WTC11 (cell line): Measurements from ENCODE around the gene CDH11. TPM values are rescaled to one million over a fixed set of nuclear protein-coding genes. Genes with fewer than 3 reads are reported as not detected.

Experiments
- ATAC-seq: fragments of 200-7000 bp; cut with Tn5 transposase; 2 replicates; pipeline ENCODE4 v1.10.0; 2021; ENCODE audit warnings: mild to moderate bottlenecking, moderate library complexity
- CTCF ChIA-PET: fragments of 300-600 bp; sonication (Branson Sonifier 250); formaldehyde crosslinking; loops from one replicate; lab custom pipeline; 2021; ENCODE audit warnings: antibody characterized with exemption; lab: Charles Lee
- POLR2A ChIA-PET: fragments of 350-600 bp; sonication (Branson Sonifier 250); formaldehyde crosslinking; loops from one replicate; lab custom pipeline; 2021; ENCODE audit warnings: antibody characterized with exemption; lab: Charles Lee
- DNase-seq: peaks from one replicate; pipeline ENCODE4 v3.0.0; 2021; ENCODE audit warnings: low spot score
- H3K27ac Mint-ChIP-seq: 2 replicates; pipeline ENCODE4 v1.8.0; 2021; ENCODE audit warnings: mixed read lengths
- H3K27me3 Mint-ChIP-seq: 2 replicates; pipeline ENCODE4 v1.8.0; 2021; ENCODE audit warnings: low read depth, mild to moderate bottlenecking, moderate library complexity, mixed read lengths
- H3K36me3 Mint-ChIP-seq: 2 replicates; pipeline ENCODE4 v1.8.0; 2021; ENCODE audit warnings: mixed read lengths
- H3K4me1 Mint-ChIP-seq: 2 replicates; pipeline ENCODE4 v1.8.0; 2022; ENCODE audit warnings: mixed read lengths
- H3K4me3 Mint-ChIP-seq: 2 replicates; pipeline ENCODE4 v1.8.0; 2021; ENCODE audit warnings: mild to moderate bottlenecking, moderate library complexity, mixed read lengths
- H3K9me3 Mint-ChIP-seq: 2 replicates; pipeline ENCODE4 v1.8.0; 2021; ENCODE audit warnings: mixed read lengths
- CDX4 ChIP-seq: fragments of 250-450 bp; sonication (Bioruptor Pico); IDR thresholded peaks from 2 replicates; pipeline ENCODE4 v1.9.0; 2021; ENCODE audit warnings: moderate library complexity, mild to moderate bottlenecking, inconsistent platforms, borderline replicate concordance
- ELF4 ChIP-seq: sonication (generic); formaldehyde crosslinking; IDR thresholded peaks from 2 replicates; pipeline ENCODE4 v1.8.1; 2022; ENCODE audit warnings: low read depth, mild to moderate bottlenecking, moderate library complexity, missing genetic modification reagents
- EMX1 ChIP-seq: fragments of 250-450 bp; sonication (Bioruptor Pico); IDR thresholded peaks from 2 replicates; pipeline ENCODE4 v1.8.0; 2021; ENCODE audit warnings: mild to moderate bottlenecking
- ESRRA ChIP-seq: sonication (generic); formaldehyde crosslinking; IDR thresholded peaks from 2 replicates; pipeline ENCODE4 v1.8.1; 2022; ENCODE audit warnings: mild to moderate bottlenecking, missing genetic modification reagents, borderline replicate concordance
- FOXJ3 ChIP-seq: sonication (generic); formaldehyde crosslinking; IDR thresholded peaks from 2 replicates; pipeline ENCODE4 v1.9.0; 2021; ENCODE audit warnings: missing genetic modification reagents, mild to moderate bottlenecking, borderline replicate concordance
- GTF2I ChIP-seq: fragments of 250-450 bp; sonication (Bioruptor Pico); conservative IDR thresholded peaks from 2 replicates; pipeline ENCODE4 v1.4.0; 2021; ENCODE audit warnings: mild to moderate bottlenecking
- MLX ChIP-seq: sonication (generic); formaldehyde crosslinking; IDR thresholded peaks from 2 replicates; pipeline ENCODE4 v1.8.1; 2023; ENCODE audit warnings: mild to moderate bottlenecking, missing genetic modification reagents, moderate library complexity
- MXD4 ChIP-seq: fragments of 250-450 bp; sonication (Bioruptor Pico); IDR thresholded peaks from 2 replicates; pipeline ENCODE4 v1.8.0; 2021; ENCODE audit warnings: mild to moderate bottlenecking, moderate library complexity, borderline replicate concordance
- NFATC4 ChIP-seq: fragments of 250-450 bp; sonication (Bioruptor Pico); IDR thresholded peaks from 2 replicates; pipeline ENCODE4 v1.9.0; 2021; ENCODE audit warnings: mild to moderate bottlenecking
- OVOL2 ChIP-seq: fragments of 250-450 bp; sonication (Bioruptor Pico); IDR thresholded peaks from 2 replicates; pipeline ENCODE4 v1.9.0; 2021; ENCODE audit warnings: mild to moderate bottlenecking, borderline replicate concordance
- PRDM15 ChIP-seq: sonication (generic); formaldehyde crosslinking; IDR thresholded peaks from 2 replicates; pipeline ENCODE4 v1.8.0; 2022; ENCODE audit warnings: missing genetic modification reagents
- PREB ChIP-seq: sonication (generic); formaldehyde crosslinking; IDR thresholded peaks from 2 replicates; pipeline ENCODE4 v1.8.1; 2022; ENCODE audit warnings: mild to moderate bottlenecking, missing genetic modification reagents, moderate library complexity, borderline replicate concordance
- TP53 ChIP-seq: sonication (generic); formaldehyde crosslinking; IDR thresholded peaks from 2 replicates; pipeline ENCODE4 v1.8.1; 2023; ENCODE audit warnings: mild to moderate bottlenecking, missing genetic modification reagents
- ZNF232 ChIP-seq: sonication (generic); formaldehyde crosslinking; IDR thresholded peaks from 2 replicates; pipeline ENCODE4 v1.8.0; 2022; ENCODE audit warnings: mild to moderate bottlenecking, missing genetic modification reagents
- ZNF396 ChIP-seq: fragments of 250-450 bp; sonication (Bioruptor Pico); IDR thresholded peaks from 2 replicates; pipeline ENCODE4 v1.8.0; 2021; ENCODE audit warnings: mild to moderate bottlenecking, moderate library complexity, borderline replicate concordance
- total RNA-seq: library from RNA; stranded (reverse); gene quantifications from 3 replicates; pipeline ENCODE4 v1.2.3, GENCODE V29; 2021
- TF ChIP-seq, protein P1 (sequence below): sonication (generic); formaldehyde crosslinking; IDR thresholded peaks from 2 replicates; pipeline ENCODE4 v1.8.1; 2022; ENCODE audit warnings: low read depth, mild to moderate bottlenecking, moderate library complexity, missing genetic modification reagents, borderline replicate concordance
- TF ChIP-seq, protein P2 (sequence below): fragments of 200-600 bp; IDR thresholded peaks from 2 replicates; pipeline ENCODE4 v1.8.0; 2022; ENCODE audit warnings: antibody characterized with exemption
- TF ChIP-seq, protein P3 (sequence below): sonication (generic); formaldehyde crosslinking; IDR thresholded peaks from 2 replicates; pipeline ENCODE4 v1.8.0; 2023; ENCODE audit warnings: missing genetic modification reagents
- TF ChIP-seq, protein P4 (sequence below): sonication (generic); formaldehyde crosslinking; IDR thresholded peaks from 2 replicates; pipeline ENCODE4 v1.8.0; 2022; ENCODE audit warnings: mild to moderate bottlenecking, missing genetic modification reagents

Gene CDH11
- total RNA-seq, 1 experiment from 2014 or later, result 11.6 TPM

- H3K9me3 Mint-ChIP-seq, result no peaks in the 10 kb centered on the region
- ATAC-seq (peak; percentile 98), DNase-seq (peak; percentile 78)
- POLR2A ChIA-PET, result no interaction called here
- TF ChIP-seq, protein P1, sequence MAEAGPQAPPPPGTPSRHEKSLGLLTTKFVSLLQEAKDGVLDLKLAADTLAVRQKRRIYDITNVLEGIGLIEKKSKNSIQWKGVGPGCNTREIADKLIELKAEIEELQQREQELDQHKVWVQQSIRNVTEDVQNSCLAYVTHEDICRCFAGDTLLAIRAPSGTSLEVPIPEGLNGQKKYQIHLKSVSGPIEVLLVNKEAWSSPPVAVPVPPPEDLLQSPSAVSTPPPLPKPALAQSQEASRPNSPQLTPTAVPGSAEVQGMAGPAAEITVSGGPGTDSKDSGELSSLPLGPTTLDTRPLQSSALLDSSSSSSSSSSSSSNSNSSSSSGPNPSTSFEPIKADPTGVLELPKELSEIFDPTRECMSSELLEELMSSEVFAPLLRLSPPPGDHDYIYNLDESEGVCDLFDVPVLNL (CRISPR knock-in tag), result no peak
- TF ChIP-seq, protein P2, sequence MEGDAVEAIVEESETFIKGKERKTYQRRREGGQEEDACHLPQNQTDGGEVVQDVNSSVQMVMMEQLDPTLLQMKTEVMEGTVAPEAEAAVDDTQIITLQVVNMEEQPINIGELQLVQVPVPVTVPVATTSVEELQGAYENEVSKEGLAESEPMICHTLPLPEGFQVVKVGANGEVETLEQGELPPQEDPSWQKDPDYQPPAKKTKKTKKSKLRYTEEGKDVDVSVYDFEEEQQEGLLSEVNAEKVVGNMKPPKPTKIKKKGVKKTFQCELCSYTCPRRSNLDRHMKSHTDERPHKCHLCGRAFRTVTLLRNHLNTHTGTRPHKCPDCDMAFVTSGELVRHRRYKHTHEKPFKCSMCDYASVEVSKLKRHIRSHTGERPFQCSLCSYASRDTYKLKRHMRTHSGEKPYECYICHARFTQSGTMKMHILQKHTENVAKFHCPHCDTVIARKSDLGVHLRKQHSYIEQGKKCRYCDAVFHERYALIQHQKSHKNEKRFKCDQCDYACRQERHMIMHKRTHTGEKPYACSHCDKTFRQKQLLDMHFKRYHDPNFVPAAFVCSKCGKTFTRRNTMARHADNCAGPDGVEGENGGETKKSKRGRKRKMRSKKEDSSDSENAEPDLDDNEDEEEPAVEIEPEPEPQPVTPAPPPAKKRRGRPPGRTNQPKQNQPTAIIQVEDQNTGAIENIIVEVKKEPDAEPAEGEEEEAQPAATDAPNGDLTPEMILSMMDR, result peak; percentile 77
- TF ChIP-seq ESRRA (CRISPR knock-in tag) (no peak), MXD4 (CRISPR knock-in tag) (no peak), ZNF396 (no peak), CDX4 (no peak)
- H3K27ac Mint-ChIP-seq, result no peak overlapping the region
- CTCF ChIA-PET, result interaction anchor here (0.6 kb wide), 1 partner anchor 76 kb away, joined by 3 read pairs; no protein-coding TSS in a partner anchor
- no peak overlapping the region for H3K4me3 Mint-ChIP-seq
- H3K27me3 Mint-ChIP-seq, result no peaks in the 10 kb centered on the region
- no peaks in the 10 kb centered on the region for H3K36me3 Mint-ChIP-seq
- peaks cover 5% of the 10 kb centered on the region; the same call in 1 of the 2 replicates for H3K4me1 Mint-ChIP-seq
These were observed 137.9 kb downstream of the CDH11 start for GRCh38 chr16:64983963-64984362.

GRCh38 chr16:64983231-64983630, 138.6 kb downstream of the CDH11 start:
- Mint-ChIP-seq H3K36me3 (no peaks in the 10 kb centered on the region), H3K4me3 (no peak overlapping the region), H3K4me1 (peaks cover 5% of the 10 kb centered on the region; the same call in 1 of the 2 replicates), H3K27me3 (no peaks in the 10 kb centered on the region), H3K9me3 (no peaks in the 10 kb centered on the region), H3K27ac (no peak overlapping the region)
- DNase-seq, result no peak
- no peak for ATAC-seq
- TF ChIP-seq CDX4 (no peak), GTF2I (CRISPR knock-in tag) (no peak), TP53 (no peak), MLX (no peak)
- CTCF ChIA-PET, result interaction anchor here (0.6 kb wide), 1 partner anchor 75 kb away, joined by 3 read pairs; no protein-coding TSS in a partner anchor
- POLR2A ChIA-PET, result no interaction called here

GRCh38 chr16:64982581-64982980, 139.3 kb downstream of the CDH11 start:
- ChIA-PET CTCF (no interaction called here), POLR2A (no interaction called here)
- H3K27me3 Mint-ChIP-seq, result no peaks in the 10 kb centered on the region
- H3K27ac Mint-ChIP-seq, result no peak overlapping the region
- H3K36me3 Mint-ChIP-seq, result no peaks in the 10 kb centered on the region
- H3K4me3 Mint-ChIP-seq, result no peak overlapping the region
- ATAC-seq, result no peak
- H3K9me3 Mint-ChIP-seq, result no peaks in the 10 kb centered on the region
- DNase-seq, result no peak
- H3K4me1 Mint-ChIP-seq, result peaks cover 5% of the 10 kb centered on the region; the same call in 1 of the 2 replicates
- TF ChIP-seq NFATC4 (CRISPR knock-in tag) (no peak), PRDM15 (CRISPR knock-in tag) (no peak), CDX4 (no peak), EMX1 (CRISPR knock-in tag) (no peak), FOXJ3 (CRISPR knock-in tag) (no peak), ZNF232 (no peak), ELF4 (CRISPR knock-in tag) (no peak), MLX (no peak), OVOL2 (CRISPR knock-in tag) (no peak), PREB (CRISPR knock-in tag) (no peak)
- TF ChIP-seq, protein P3, sequence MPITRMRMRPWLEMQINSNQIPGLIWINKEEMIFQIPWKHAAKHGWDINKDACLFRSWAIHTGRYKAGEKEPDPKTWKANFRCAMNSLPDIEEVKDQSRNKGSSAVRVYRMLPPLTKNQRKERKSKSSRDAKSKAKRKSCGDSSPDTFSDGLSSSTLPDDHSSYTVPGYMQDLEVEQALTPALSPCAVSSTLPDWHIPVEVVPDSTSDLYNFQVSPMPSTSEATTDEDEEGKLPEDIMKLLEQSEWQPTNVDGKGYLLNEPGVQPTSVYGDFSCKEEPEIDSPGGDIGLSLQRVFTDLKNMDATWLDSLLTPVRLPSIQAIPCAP, result no peak
- TF ChIP-seq, protein P4, sequence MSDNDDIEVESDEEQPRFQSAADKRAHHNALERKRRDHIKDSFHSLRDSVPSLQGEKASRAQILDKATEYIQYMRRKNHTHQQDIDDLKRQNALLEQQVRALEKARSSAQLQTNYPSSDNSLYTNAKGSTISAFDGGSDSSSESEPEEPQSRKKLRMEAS (CRISPR knock-in tag), result no peak
